ENCODE results near the gene FAM204A.

GRCh38 chr10:118298787-118299186 is 43.3 kb downstream of the FAM204A start:
- no peak for TF ChIP-seq CTCF (IDR thresholded peaks at IDR 0.05; ENCODE audit: insufficient read depth, low read length, poor library complexity, severe bottlenecking)
- no peak for TF ChIP-seq EZH2phosphoT487 (conservative IDR thresholded peaks at IDR 0.05; ENCODE audit: low read length)
